ENCODE results near the gene COL23A1. TPM values are rescaled to one million over a fixed set of nuclear protein-coding genes. Genes with fewer than 3 reads are reported as not detected.

COL23A1 gene
- total and polyA plus RNA-seq, 2 of the 13 experiments (the other 11 are each of a cell fraction or from before 2014, with no cell fraction given): not detected

DNA sequence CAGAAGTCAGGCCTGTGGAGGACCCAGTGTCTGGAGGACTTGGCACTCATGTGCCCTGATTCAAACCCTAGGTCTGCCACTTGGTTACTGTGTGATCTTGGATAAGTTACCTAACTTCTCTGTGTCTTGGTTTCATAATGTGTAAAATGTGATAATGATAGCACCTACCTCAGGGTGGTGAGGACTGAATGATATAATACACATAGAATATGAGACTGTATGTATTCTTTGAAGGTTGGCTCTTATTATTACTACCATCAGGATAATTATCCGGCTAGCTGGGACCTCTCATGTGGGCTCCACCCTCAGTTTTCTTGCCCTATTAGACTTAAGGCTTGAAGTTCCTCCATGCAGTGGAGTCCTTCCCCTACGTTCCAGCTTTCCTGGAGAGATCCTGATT lies 172.2 kb downstream of the COL23A1 start:
- no peaks in the 10 kb centered on the region for H4K20me1 ChIP-seq (ENCODE audit: insufficient read depth, low read length)
- in situ Hi-C loops (cut with HindIII; ENCODE audit: extremely low pct_ligation_motif_present, low pct_unique_long_range_greater_than_20kb) (no loop called here), intact Hi-C loops (cut with micrococcal nuclease; ENCODE audit: unreplicated experiment) (no loop called here)
- no peak for ATAC-seq
- H3K4me3 ChIP-seq (replicated peaks in 1 of 3; ENCODE audit: insufficient read depth in 1 of 3, low read depth in 2 of 3, low read length in 3 of 3): no peak overlapping the region
- H3K27ac ChIP-seq (ENCODE audit: extremely low read length, insufficient read depth, low read length): no peak overlapping the region
- no peak for FAIRE-seq
- DNase-seq (ENCODE audit: low spot score): no peak
- TF ChIP-seq, protein P1, sequence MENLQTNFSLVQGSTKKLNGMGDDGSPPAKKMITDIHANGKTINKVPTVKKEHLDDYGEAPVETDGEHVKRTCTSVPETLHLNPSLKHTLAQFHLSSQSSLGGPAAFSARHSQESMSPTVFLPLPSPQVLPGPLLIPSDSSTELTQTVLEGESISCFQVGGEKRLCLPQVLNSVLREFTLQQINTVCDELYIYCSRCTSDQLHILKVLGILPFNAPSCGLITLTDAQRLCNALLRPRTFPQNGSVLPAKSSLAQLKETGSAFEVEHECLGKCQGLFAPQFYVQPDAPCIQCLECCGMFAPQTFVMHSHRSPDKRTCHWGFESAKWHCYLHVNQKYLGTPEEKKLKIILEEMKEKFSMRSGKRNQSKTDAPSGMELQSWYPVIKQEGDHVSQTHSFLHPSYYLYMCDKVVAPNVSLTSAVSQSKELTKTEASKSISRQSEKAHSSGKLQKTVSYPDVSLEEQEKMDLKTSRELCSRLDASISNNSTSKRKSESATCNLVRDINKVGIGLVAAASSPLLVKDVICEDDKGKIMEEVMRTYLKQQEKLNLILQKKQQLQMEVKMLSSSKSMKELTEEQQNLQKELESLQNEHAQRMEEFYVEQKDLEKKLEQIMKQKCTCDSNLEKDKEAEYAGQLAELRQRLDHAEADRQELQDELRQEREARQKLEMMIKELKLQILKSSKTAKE (CRISPR knock-in tag; IDR thresholded peaks at IDR 0.05; ENCODE audit: borderline replicate concordance): no peak
- 0 out of 2 replicates have a peak, but pooled peaks have one; percentile 31 for TF ChIP-seq ZNF768 (CRISPR knock-in tag; IDR thresholded peaks at IDR 0.05)
- H3K79me2 ChIP-seq (ENCODE audit: insufficient read depth, low read length): no peaks in the 10 kb centered on the region
- no TSS peak for BruUV-seq (replicated peaks)
- H3K27me3 ChIP-seq (ENCODE audit: control insufficient read depth in 1 of 2, insufficient read depth in 2 of 2, low read length in 2 of 2): peaks cover 0 to 6% of the 10 kb centered on the region in 2 experiments; a peak in 2 of 5 replicates
- no peaks in the 10 kb centered on the region for H3K4me1 ChIP-seq (ENCODE audit: insufficient read depth, low read length)
- H3K9me3 ChIP-seq (ENCODE audit: low read length): no peaks in the 10 kb centered on the region
- ChIA-PET POLR2A (no interaction called here), CTCF (ENCODE audit: low intra/inter-chr PET ratio, low total read pairs) (no interaction called here)
- H3K9ac ChIP-seq (ENCODE audit: insufficient read depth, low read depth, low read length): no peak overlapping the region
- no peak overlapping the region for H3K4me2 ChIP-seq (ENCODE audit: low read depth, low read length)
- 45% methylated on average over 2 of the region's 2 CpGs for whole genome bisulfite sequencing (ENCODE audit: low lambda C conversion rate)
- H3K36me3 ChIP-seq (replicated peaks in 1 of 2; ENCODE audit: control insufficient read depth in 1 of 2, insufficient read depth in 2 of 2, low read length in 2 of 2): no peaks in the 10 kb centered on the region
- no peak overlapping the region for H2AFZ ChIP-seq (ENCODE audit: low read length)

DNA sequence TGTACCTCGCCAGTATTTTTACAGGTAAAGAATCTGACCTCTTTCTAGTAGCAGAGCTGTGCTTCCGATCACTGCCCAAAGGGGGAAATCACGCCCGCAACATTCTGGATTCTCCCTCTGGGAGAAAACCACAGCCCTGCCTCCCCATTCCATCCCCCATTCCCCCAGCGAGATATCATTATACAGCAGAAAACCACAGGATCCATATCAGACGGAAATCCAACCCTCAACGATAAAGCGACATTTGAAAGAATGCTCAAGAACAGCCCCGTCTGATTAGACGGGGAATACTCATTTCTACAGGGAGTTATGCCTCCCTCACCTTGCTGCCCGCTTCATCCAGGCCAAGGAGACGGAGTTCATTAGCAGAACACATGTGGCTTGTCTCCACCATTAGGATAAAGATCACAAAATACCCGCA lies 172.8 kb downstream of the COL23A1 start:
- intact Hi-C loops (cut with micrococcal nuclease; ENCODE audit: unreplicated experiment) (no loop called here), in situ Hi-C loops (cut with HindIII; ENCODE audit: extremely low pct_ligation_motif_present, low pct_unique_long_range_greater_than_20kb) (no loop called here)
- Histone ChIP-seq H3K9me3 (ENCODE audit: low read length) (no peaks in the 10 kb centered on the region), H3K9ac (ENCODE audit: insufficient read depth, low read depth, low read length) (no peak overlapping the region), H2AFZ (ENCODE audit: low read length) (no peak overlapping the region), H3K36me3 (replicated peaks in 1 of 2; ENCODE audit: control insufficient read depth in 1 of 2, insufficient read depth in 2 of 2, low read length in 2 of 2) (no peaks in the 10 kb centered on the region), H4K20me1 (ENCODE audit: insufficient read depth, low read length) (no peaks in the 10 kb centered on the region), H3K79me2 (ENCODE audit: insufficient read depth, low read length) (no peaks in the 10 kb centered on the region), H3K4me1 (ENCODE audit: insufficient read depth, low read length) (no peaks in the 10 kb centered on the region), H3K27ac (ENCODE audit: extremely low read length, insufficient read depth, low read length) (no peak overlapping the region), H3K4me3 (replicated peaks in 1 of 3; ENCODE audit: insufficient read depth in 1 of 3, low read depth in 2 of 3, low read length in 3 of 3) (no peak overlapping the region), H3K4me2 (ENCODE audit: low read depth, low read length) (no peak overlapping the region), H3K27me3 (ENCODE audit: control insufficient read depth in 1 of 2, insufficient read depth in 2 of 2, low read length in 2 of 2) (peaks cover 0 to 6% of the 10 kb centered on the region in 2 experiments; a peak in 2 of 5 replicates)
- ChIA-PET CTCF (ENCODE audit: low intra/inter-chr PET ratio, low total read pairs) (no interaction called here), POLR2A (no interaction called here)
- no TSS peak for BruUV-seq (replicated peaks)
- 49% methylated on average over 13 of the region's 13 CpGs for WGBS (ENCODE audit: low lambda C conversion rate)
- no peak for ATAC-seq
- no peak for DNase-seq (ENCODE audit: low spot score)
- FAIRE-seq: no peak
- TF ChIP-seq, protein P2, sequence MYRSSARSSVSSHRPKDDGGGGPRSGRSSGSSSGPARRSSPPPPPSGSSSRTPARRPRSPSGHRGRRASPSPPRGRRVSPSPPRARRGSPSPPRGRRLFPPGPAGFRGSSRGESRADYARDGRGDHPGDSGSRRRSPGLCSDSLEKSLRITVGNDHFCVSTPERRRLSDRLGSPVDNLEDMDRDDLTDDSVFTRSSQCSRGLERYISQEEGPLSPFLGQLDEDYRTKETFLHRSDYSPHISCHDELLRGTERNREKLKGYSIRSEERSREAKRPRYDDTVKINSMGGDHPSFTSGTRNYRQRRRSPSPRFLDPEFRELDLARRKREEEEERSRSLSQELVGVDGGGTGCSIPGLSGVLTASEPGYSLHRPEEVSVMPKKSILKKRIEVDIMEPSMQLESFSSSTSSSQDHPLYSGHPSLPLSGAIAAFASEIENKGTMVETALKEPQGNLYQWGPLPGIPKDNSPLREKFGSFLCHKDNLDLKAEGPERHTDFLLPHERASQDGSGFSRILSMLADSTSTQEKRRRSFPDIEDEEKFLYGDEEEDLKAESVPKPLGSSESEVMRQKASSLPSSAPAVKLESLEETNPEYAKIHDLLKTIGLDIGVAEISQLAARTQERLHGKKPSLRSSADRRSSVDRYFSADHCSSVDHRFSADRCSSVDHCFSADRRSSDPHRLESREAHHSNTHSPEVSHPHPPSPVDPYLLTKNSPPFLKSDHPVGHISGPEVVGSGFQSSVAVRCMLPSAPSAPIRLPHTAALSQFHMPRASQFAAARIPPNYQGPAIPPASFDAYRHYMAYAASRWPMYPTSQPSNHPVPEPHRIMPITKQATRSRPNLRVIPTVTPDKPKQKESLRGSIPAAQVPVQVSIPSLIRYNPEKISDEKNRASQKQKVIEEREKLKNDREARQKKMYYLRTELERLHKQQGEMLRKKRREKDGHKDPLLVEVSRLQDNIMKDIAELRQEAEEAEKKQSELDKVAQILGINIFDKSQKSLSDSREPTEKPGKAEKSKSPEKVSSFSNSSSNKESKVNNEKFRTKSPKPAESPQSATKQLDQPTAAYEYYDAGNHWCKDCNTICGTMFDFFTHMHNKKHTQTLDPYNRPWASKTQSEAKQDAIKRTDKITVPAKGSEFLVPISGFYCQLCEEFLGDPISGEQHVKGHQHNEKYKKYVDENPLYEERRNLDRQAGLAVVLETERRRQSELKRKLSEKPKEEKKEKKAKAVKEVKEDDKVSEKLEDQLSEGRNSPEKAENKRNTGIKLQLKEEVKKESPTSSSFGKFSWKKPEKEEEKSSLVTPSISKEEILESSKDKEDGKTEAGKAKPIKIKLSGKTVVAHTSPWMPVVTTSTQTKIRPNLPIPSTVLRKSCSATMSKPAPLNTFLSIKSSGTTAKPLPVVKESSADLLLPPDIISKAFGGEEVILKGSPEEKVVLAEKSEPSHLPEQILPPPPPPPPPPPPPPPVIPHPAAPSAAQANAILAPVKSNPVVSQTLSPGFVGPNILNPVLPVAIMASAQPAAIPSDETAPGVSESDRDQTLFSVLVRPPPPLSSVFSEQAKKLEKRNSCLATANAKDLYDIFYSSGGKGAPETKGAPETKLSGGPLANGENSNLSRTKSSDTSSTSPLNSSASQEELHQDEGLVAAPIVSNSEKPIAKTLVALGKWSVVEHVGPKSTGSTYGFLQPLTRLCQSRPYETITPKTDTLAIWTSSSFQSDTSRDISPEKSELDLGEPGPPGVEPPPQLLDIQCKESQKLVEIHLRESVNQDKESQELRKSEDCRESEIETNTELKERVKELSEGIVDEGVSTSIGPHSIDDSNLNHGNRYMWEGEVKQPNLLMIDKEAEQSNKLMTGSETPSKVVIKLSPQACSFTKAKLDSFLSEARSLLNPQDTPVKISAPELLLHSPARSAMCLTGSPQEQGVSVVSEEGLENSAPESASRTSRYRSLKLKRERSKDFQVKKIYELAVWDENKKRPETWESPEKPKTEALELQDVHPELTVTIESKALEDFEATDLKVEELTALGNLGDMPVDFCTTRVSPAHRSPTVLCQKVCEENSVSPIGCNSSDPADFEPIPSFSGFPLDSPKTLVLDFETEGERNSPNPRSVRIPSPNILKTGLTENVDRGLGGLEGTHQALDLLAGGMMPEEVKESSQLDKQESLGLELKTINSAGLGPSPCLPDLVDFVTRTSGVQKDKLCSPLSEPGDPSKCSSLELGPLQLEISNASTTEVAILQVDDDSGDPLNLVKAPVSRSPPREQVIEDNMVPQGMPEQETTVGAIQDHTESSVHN (CRISPR knock-in tag; IDR thresholded peaks at IDR 0.05): no peak
- TF ChIP-seq AGO2 (optimal IDR thresholded peaks at IDR 0.05; ENCODE audit: low read depth, low read length) (no peak), ZNF329 (CRISPR knock-in tag; IDR thresholded peaks at IDR 0.05; ENCODE audit: low read depth) (no peak), ZSCAN30 (CRISPR knock-in tag; IDR thresholded peaks at IDR 0.05) (no peak), EZH2 (conservative IDR thresholded peaks at IDR 0.05; ENCODE audit: low read depth, low read length) (no peak)
